H1 (cell line): ENCODE measurements around the gene DEXI. TPM values are rescaled to one million over a fixed set of nuclear protein-coding genes. Genes with fewer than 3 reads are reported as not detected.

Experiments
- CHD7 ChIP-seq: fragments of 300-600 bp; sonication (generic); IDR thresholded peaks from 2 replicates; pipeline ENCODE4 v1.7.1; 2012; ENCODE audit warnings: low read length, moderate library complexity, mild to moderate bottlenecking, inconsistent platforms; ENCODE audit not compliant: insufficient replicate concordance
- polyA plus RNA-seq, 7 experiments: library from polyadenylated mRNA; depleted of rRNA in 3 of 7; stranded (reverse) in 5 of 7; unstranded in 2 of 7; fragments of >200 nt in 5 of 7; fragments of 200-250 nt in 2 of 7; gene quantifications; 1 replicate in 5 of 7; 2 replicates in 1 of 7; 4 replicates in 1 of 7; pipeline versions ENCODE4 v1.2.1 to v1.2.3, GENCODE V29; 2011 to 2013; ENCODE audit warnings: missing spikeins in 2 of 7, mixed read lengths in 2 of 7
- total RNA-seq: library from RNA; stranded (reverse); fragmentation: NEBNext Ultra II Directional; extraction: Animal tissue kit (Norgen Biotek cat#: 25700); gene quantifications from 2 replicates; pipeline ENCODE4 v1.2.1, GENCODE V29; 2021

The DEXI gene
- total and polyA plus RNA-seq, 2 of the 8 experiments (the other 6 are each of a cell fraction or from before 2014, with no cell fraction given) = 39.5 to 47.3 TPM

- TF ChIP-seq CHD7 = no peak
Measured at GRCh38 chr16:10978124-10978523, 35.9 kb upstream of the DEXI start (continued).
